ENCODE results near the gene GRK7.
"Not testable (repeated sequence)": the region's sequence is repeated elsewhere in the genome, so short reads cannot be mapped to it uniquely, and the experiment has no call there.

Gene GRK7

GRCh38 chr3:141796889-141797781, 33.9 kb downstream of the GRK7 start:
- H3K4me3 ChIP-seq (replicated peaks; ENCODE audit: low read depth, low read length), result peak overlapping the region; percentile 36
- peak; percentile 67 for DNase-seq (ENCODE audit: low read depth)
- no peak for TF ChIP-seq CTCF (IDR thresholded peaks at IDR 0.05; ENCODE audit: low read length, missing control alignments)

GRCh38 chr3:141797819-141798447, 34.7 kb downstream of the GRK7 start:
- peak overlapping the region; percentile 36 for H3K4me3 ChIP-seq (replicated peaks; ENCODE audit: low read depth, low read length)
- no peak for TF ChIP-seq CTCF (IDR thresholded peaks at IDR 0.05; ENCODE audit: low read length, missing control alignments)
- DNase-seq (ENCODE audit: low read depth), result no peak

GRCh38 chr3:141798448-141798845, 35.2 kb downstream of the GRK7 start:
- DNase-seq (ENCODE audit: low read depth), result peak; percentile 16
- TF ChIP-seq CTCF (IDR thresholded peaks at IDR 0.05; ENCODE audit: low read length, missing control alignments), result no peak
- no peak overlapping the region for H3K4me3 ChIP-seq (replicated peaks; ENCODE audit: low read depth, low read length)

- H3K4me3 ChIP-seq (replicated peaks; ENCODE audit: low read depth, low read length), result no peak overlapping the region
- TF ChIP-seq CTCF (IDR thresholded peaks at IDR 0.05; ENCODE audit: low read length, missing control alignments), result no peak
- no peak for DNase-seq (ENCODE audit: low read depth)
These were observed 39.3 kb downstream of the GRK7 start for GRCh38 chr3:141802316-141803077.

- not testable (repeated sequence) for DNase-seq (ENCODE audit: low read depth); H3K4me3 ChIP-seq (replicated peaks; ENCODE audit: low read depth, low read length)
These were observed 40.3 kb downstream of the GRK7 start for GRCh38 chr3:141803538-141803937.

GRCh38 chr3:141804447-141804777, 41.2 kb downstream of the GRK7 start:
- no peak overlapping the region for H3K4me3 ChIP-seq (replicated peaks; ENCODE audit: low read depth, low read length)
- no peak for TF ChIP-seq CTCF (IDR thresholded peaks at IDR 0.05; ENCODE audit: low read length, missing control alignments)
- DNase-seq (ENCODE audit: low read depth), result no peak

All from fibroblast of pulmonary artery (primary cell).